HFFc6 (cell line): ENCODE measurements around the gene FAM20C. TPM values are rescaled to one million over a fixed set of nuclear protein-coding genes. Genes with fewer than 3 reads are reported as not detected.

ENCODE experiments used
- DNase-seq: peaks from one replicate; pipeline ENCODE4 v3.0.0-alpha.2; 2018
- H3K27ac Mint-ChIP-seq: 2 replicates; pipeline ENCODE4 v1.8.0; 2020; ENCODE audit warnings: mild to moderate bottlenecking, mixed read lengths
- H3K27me3 Mint-ChIP-seq: 2 replicates; pipeline ENCODE4 v1.8.0; 2021; ENCODE audit warnings: mild to moderate bottlenecking, moderate library complexity, mixed read lengths; ENCODE audit not compliant: insufficient read depth
- H3K36me3 Mint-ChIP-seq: 2 replicates; pipeline ENCODE4 v1.8.0; 2021; ENCODE audit warnings: low read depth, mixed read lengths
- H3K4me1 Mint-ChIP-seq: 2 replicates; pipeline ENCODE4 v1.8.0; 2020; ENCODE audit warnings: low read depth, mixed read lengths
- H3K4me3 Mint-ChIP-seq: 2 replicates; pipeline ENCODE4 v1.8.0; 2020; ENCODE audit warnings: mild to moderate bottlenecking, moderate library complexity, mixed read lengths
- H3K9me3 Mint-ChIP-seq: 2 replicates; pipeline ENCODE4 v1.8.0; 2020; ENCODE audit warnings: mild to moderate bottlenecking, mixed read lengths
- CTCF ChIP-seq: fragments of 200-600 bp; sonication (generic); IDR thresholded peaks from 2 replicates; pipeline ENCODE4 v1.5.0; 2021; ENCODE audit warnings: antibody characterized with exemption, mild to moderate bottlenecking
- total RNA-seq, 6 experiments: library from RNA; stranded (reverse); fragmentation: NEBNext Ultra II Directional; extraction: Animal tissue kit (Norgen Biotek cat#: 25700); gene quantifications; 2 replicates in 1 of 6; 3 replicates in 5 of 6; pipeline ENCODE4 v1.2.3, GENCODE V29; 2021

The FAM20C gene
- total RNA-seq, 6 experiments from 2014 or later, result 22.2 to 31.1 (median 23.2) TPM

GRCh38 chr7:257647-257992, 65.2 kb downstream of the FAM20C start:
- TF ChIP-seq CTCF, result no peak
- Mint-ChIP-seq H3K4me1 (no peaks in the 10 kb centered on the region), H3K36me3 (peaks cover 32% of the 10 kb centered on the region), H3K27me3 (peaks cover 9% of the 10 kb centered on the region), H3K27ac (no peak overlapping the region), H3K4me3 (no peak overlapping the region), H3K9me3 (peaks cover 23% of the 10 kb centered on the region)
- DNase-seq, result no peak

GRCh38 chr7:258476-259190, 66.3 kb downstream of the FAM20C start:
- Mint-ChIP-seq H3K36me3 (peaks cover 33% of the 10 kb centered on the region), H3K4me1 (no peaks in the 10 kb centered on the region), H3K9me3 (peaks cover 24% of the 10 kb centered on the region), H3K27me3 (peaks cover 10% of the 10 kb centered on the region), H3K27ac (no peak overlapping the region), H3K4me3 (no peak overlapping the region)
- no peak for DNase-seq
- TF ChIP-seq CTCF, result no peak

- peaks cover 27% of the 10 kb centered on the region for H3K9me3 Mint-ChIP-seq
- H3K4me1 Mint-ChIP-seq, result no peaks in the 10 kb centered on the region
- peaks cover 10% of the 10 kb centered on the region for H3K27me3 Mint-ChIP-seq
- TF ChIP-seq CTCF, result no peak
- no peak overlapping the region for H3K4me3 Mint-ChIP-seq
- no peak for DNase-seq
- H3K27ac Mint-ChIP-seq, result no peak overlapping the region
- peaks cover 33% of the 10 kb centered on the region for H3K36me3 Mint-ChIP-seq
These were observed 66.8 kb downstream of the FAM20C start for GRCh38 chr7:259191-259505.

GRCh38 chr7:259751-260405, 67.5 kb downstream of the FAM20C start:
- H3K27me3 Mint-ChIP-seq, result peaks cover 9% of the 10 kb centered on the region
- H3K36me3 Mint-ChIP-seq, result peaks cover 29% of the 10 kb centered on the region
- no peak overlapping the region for H3K27ac Mint-ChIP-seq
- H3K4me3 Mint-ChIP-seq, result no peak overlapping the region
- peaks cover 30% of the 10 kb centered on the region for H3K9me3 Mint-ChIP-seq
- DNase-seq, result no peak
- TF ChIP-seq CTCF, result no peak
- H3K4me1 Mint-ChIP-seq, result no peaks in the 10 kb centered on the region

GRCh38 chr7:260441-261281, 68.3 kb downstream of the FAM20C start:
- no peak for TF ChIP-seq CTCF
- DNase-seq, result no peak
- peaks cover 30% of the 10 kb centered on the region for H3K9me3 Mint-ChIP-seq
- no peak overlapping the region for H3K4me3 Mint-ChIP-seq
- H3K36me3 Mint-ChIP-seq, result peaks cover 22% of the 10 kb centered on the region
- H3K4me1 Mint-ChIP-seq, result no peaks in the 10 kb centered on the region
- peaks cover 9% of the 10 kb centered on the region for H3K27me3 Mint-ChIP-seq
- H3K27ac Mint-ChIP-seq, result no peak overlapping the region
